Coronary artery (tissue), 2 donors: ENCODE data around the gene OVCA2.

Source experiments
- DNase-seq: peaks from one replicate; pipeline ENCODE4 v3.0.0-alpha.2; 2017; ENCODE audit warnings: low spot score
- H3K27ac ChIP-seq, 2 donors: fragments of 200-600 bp; sonication (generic); one replicate each; pipeline ENCODE4 v1.5.1; 2016 to 2019
- H3K4me3 ChIP-seq: fragments of 200-600 bp; sonication (generic); 2 replicates; pipeline ENCODE4 v1.5.1; 2016; ENCODE audit warnings: mild to moderate bottlenecking, moderate library complexity
- TF ChIP-seq, protein P1 (sequence below): fragments of 200-600 bp; sonication (generic); IDR thresholded peaks from one replicate; pipeline ENCODE4 v1.5.1; 2019; ENCODE audit warnings: antibody characterized with exemption

The OVCA2 gene

DNA sequence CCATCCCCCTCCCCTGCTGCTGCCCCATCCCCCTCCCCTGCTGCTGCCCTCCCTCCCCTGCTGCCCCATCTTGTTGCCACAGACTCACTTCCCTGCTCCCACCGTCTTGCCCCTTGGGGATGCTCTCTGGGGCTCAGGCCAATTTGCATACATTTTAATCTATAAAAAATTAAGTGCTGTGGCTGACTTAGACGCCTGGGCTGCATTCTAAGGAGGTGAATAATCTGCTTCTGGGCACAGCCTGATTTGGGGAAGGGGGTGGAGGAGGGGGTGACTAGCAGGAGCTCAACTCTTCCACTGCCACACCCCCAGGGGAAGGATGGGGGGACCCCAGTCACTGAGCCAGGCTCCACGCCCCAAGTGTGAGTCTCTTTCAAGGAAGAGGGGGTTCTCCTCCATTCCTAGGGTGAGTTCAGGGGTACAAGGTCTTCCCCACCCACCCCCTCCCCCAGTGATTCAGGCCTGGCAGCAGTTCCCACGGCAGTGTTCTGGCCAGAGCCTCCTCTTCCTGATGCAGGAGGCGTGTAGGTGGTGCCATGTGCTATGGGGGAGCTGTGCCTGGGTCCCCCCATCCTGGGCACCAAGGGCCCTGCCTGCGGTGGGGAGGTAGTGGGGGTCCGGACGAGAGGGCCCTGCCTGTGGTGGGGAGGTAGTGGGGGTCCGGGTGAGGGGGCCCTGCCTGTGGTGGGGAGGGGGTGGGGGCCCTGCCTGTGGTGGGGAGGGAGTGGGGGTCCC, 6.8 kb upstream of the OVCA2 start:
- no peak for DNase-seq
- TF ChIP-seq, protein P1, sequence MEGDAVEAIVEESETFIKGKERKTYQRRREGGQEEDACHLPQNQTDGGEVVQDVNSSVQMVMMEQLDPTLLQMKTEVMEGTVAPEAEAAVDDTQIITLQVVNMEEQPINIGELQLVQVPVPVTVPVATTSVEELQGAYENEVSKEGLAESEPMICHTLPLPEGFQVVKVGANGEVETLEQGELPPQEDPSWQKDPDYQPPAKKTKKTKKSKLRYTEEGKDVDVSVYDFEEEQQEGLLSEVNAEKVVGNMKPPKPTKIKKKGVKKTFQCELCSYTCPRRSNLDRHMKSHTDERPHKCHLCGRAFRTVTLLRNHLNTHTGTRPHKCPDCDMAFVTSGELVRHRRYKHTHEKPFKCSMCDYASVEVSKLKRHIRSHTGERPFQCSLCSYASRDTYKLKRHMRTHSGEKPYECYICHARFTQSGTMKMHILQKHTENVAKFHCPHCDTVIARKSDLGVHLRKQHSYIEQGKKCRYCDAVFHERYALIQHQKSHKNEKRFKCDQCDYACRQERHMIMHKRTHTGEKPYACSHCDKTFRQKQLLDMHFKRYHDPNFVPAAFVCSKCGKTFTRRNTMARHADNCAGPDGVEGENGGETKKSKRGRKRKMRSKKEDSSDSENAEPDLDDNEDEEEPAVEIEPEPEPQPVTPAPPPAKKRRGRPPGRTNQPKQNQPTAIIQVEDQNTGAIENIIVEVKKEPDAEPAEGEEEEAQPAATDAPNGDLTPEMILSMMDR = no peak
- Histone ChIP-seq H3K4me3 (no peak overlapping the region), H3K27ac (no peak overlapping the region)

DNA sequence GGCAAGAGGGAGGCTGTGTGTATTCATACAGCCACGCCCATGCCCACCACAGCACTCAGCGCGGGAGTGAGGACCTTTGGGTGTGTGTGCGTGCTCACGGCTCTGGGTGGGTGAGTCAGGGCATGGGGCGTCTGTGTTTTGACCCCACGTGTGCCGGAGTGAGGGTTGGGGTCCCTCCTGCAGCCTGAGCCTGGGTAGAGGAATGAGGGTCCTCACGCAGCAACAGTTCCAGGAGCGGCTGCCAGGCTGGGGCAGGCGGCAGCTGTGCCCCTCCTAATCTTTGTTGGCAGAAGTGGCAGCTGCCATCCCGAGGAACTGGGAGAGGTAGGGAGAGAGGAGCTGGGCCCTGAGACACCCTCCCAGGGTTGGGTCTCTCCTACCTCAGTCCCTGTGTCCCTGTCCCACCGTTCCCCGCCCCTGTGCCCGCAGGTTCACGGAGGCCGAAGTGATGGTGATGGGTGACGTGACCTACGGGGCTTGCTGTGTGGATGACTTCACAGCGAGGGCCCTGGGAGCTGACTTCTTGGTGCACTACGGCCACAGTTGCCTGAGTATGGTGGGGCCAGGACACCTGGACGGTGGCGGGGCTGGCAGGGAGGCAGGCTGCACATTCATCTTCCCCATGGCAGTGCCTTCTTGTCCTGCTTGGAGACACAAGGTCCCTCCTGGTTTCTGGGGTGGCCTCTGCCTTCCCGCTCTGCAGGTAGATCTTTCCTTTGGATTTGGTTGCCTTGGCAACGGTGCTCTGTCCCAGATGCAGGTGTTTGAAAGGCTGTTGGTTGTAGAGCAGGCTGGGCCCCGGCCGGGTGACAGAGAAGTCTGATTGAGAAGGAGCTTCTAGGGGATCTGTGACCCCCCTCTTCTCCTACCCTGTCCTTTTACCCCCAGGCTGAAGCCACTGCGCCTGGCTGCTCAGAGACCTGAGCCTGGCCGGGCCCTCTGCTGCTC, 6.0 kb upstream of the OVCA2 start:
- no peak for DNase-seq
- no peak overlapping the region for H3K27ac ChIP-seq
- TF ChIP-seq, protein P1 = no peak
- H3K4me3 ChIP-seq = no peak overlapping the region

DNA sequence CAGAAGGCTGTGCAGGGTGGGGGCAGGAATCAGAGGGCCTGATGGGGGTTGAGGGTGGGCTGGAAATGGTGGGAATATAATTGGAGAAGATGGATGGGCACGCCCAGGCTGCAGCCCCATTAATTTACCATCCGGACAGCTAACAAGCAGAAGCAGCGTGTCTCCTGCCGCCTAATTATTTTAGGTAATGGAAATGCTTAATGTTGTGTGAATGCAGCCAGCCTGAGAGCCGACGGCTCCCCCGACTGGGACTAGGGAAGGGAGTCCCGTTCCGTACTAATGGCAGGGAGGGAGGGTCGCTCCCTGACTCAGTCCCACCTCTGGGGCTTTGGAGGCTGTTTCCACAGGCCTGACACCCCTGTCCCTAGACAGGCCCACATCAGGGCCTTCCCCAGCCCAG, 4.7 kb upstream of the OVCA2 start:
- TF ChIP-seq, protein P1 = no peak
- DNase-seq = no peak

DNA sequence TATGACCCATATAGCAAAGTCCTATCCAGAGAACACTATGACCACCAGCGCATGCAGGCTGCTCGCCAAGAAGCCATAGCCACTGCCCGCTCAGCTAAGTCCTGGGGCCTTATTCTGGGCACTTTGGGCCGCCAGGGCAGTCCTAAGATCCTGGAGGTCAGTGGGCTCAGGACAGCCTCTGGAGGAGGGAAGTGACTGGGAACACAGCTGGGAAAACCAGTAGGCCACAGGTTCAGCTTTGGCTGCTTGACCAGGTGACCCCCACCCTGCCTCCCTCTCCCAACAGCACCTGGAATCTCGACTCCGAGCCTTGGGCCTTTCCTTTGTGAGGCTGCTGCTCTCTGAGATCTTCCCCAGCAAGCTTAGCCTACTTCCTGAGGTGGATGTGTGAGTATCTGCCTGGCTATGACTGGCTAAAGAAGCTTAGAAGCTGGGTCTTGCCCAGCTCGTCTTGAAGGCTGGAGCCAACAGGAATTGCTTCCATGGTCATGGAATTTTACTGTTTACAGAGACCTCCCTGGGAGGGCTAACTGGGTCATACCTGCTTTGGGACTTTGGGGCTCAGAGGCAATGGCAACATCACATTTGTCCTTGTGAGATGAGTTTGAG, 1.5 kb upstream of the OVCA2 start:
- no peak for DNase-seq
- Histone ChIP-seq H3K27ac (no peak overlapping the region), H3K4me3 (no peak overlapping the region)
- TF ChIP-seq, protein P1 = no peak

More for the DNA sequence above, 4.7 kb upstream of the OVCA2 start:
- H3K4me3 ChIP-seq = no peak overlapping the region
- no peak overlapping the region for H3K27ac ChIP-seq

DNA sequence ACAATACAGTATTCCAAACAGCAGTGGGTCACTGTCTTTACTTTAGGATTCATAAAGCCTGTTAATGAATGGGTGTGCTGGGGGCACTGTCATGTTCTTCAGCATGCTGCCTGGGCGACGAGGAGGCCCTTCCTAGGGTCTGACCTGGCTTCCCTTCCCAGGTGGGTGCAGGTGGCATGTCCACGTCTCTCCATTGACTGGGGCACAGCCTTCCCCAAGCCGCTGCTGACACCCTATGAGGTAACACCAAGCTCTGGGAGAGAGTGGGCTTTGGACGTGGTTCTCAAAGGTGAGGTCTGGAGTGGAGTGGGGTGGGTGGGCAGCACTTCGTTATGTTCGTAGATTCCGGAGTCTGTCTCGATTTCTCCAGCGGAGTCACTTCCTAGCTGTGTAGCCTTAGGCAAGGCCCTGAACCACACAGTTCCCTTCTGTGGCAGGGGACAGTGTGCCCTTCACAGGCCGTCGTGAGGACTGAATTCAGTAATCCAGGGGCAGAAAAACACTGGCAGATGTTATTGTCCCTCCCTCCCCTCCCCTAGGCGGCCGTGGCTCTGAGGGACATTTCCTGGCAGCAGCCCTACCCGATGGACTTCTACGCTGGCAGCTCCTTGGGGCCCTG, 771 bp upstream of the OVCA2 start:
- TF ChIP-seq, protein P1 = no peak
- DNase-seq = no peak
- peak overlapping the region; percentile 87 for H3K4me3 ChIP-seq
- H3K27ac ChIP-seq = peak overlapping the region; percentile 83 to 97

DNA sequence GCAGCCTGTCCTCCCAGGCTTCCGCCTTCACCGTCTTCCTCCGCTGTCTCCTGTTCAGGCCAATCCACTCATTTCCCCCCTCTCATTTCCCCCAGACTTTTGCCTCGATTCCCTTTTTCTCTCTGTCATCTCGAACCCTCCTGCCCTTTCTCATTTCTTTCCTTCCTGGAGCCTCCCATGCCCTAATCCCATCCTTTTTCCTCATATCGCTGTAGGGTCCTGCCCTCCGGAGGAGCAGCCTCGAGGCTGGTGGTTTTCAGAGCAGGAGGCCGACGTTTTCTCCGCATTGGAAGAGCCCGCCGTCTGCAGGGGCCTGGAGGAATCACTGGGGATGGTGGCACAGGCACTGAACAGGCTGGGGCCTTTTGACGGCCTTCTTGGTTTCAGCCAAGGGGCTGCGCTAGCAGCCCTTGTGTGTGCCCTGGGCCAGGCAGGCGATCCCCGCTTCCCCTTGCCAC, 597 bp downstream of the OVCA2 start:
- TF ChIP-seq, protein P1 = no peak
- no peak for DNase-seq
- H3K27ac ChIP-seq = peak overlapping the region; percentile 83 to 97
- H3K4me3 ChIP-seq = peak overlapping the region; percentile 87
